HG02623 (cell line): ENCODE results near the gene TNNT2.

Experiments
- ATAC-seq: cut with Tn5 transposase; IDR thresholded peaks from one replicate; pipeline ENCODE4 v1.9.1; 2021; ENCODE audit warnings: moderate library complexity; ENCODE audit not compliant: unreplicated experiment

TNNT2 gene

DNA sequence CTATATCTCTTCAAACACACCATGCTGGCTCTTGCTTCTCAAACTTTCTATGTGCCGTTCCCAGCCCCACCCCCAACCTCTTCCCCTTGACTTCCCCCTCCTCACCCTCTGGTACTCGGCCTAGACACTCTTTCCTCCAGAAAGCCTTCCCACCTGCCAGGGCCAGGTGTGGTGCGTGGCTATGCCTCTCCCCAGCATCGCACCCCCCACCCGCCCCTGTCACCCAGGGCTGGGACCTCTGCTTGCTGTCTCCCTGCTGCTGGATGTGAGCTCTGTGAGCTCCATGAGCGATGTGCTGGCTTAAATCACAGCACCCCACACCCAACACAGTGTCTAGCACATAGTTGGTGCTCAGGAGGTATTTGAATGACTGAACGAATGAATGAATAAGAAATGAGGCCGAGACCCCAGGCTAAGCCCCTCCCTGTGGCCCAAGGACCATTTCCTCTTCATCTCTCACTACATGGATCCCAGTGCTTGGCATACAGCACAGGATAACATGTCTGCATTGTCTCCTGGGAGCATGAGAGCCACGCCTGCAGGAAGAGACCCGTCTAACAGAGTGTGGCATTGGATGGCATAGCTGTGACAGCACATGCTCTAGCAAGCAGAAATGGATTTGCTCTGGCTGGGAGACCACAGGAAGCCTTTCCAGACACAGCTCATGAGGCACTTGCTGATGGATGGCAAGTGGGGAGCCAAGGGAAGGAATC lies 19.7 kb downstream of the TNNT2 start:
- ATAC-seq = no peak

DNA sequence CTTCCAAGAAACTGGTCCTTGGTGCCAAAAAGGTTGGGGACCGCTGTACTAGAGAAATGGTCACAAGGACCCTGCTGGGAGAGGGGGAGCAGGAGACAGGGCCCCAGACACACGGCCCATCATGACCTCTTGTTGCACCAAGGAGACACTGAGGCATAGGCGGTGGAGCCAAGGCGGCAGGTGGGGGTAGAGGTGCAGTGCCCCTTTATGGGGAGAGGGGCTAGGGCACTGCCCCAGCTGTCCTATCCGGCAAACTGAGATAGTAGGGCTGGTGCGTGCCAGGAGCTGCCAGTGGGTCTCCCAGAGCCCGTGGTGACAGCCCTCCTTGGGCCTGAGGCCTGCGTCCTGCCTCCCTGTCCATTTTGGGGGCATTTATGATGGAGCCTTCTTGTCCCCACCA lies 20.3 kb downstream of the TNNT2 start:
- no peak for ATAC-seq

DNA sequence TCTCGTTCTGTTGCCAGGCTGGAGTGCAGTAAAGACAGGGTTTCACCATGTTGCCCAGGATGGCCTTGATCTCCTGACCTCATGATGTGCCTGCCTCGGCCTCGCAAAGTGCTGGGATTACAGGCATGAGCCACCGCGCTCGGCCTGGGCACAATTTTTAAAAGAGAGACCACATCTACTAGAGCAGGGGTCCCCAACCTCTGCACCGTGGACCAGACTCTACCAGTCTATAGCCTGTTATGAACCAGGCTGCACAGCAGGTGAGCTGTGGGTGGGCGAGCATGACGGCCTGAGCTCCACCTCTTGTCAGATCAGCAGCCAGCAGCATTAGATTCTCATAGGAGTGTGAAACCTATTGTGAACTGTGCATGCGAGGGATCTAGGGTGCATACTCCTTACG lies 20.8 kb downstream of the TNNT2 start:
- ATAC-seq = no peak

GRCh38 chr1:201356236-201356635 lies 21.2 kb downstream of the TNNT2 start:
- ATAC-seq = no peak

DNA sequence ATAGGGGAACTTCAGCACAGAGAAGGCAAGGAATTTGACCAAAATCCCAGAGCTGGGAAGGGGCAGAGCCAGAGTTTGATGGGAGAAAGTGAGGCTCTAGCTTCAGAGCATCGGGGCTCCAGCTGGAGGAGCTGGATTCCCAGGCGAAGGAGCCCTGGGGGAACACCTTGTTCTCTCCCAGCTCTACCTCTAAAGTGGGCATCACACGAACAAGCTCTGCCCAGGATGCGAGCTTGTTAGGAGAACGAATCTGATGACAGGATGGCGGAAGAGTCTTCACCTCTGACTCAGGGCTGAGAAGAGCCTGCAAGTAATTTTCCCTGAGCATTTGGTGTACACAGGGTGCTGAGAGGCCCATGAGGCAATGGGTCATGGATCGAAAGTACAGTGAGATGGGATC lies 22.0 kb downstream of the TNNT2 start:
- no peak for ATAC-seq

GRCh38 chr1:201354901-201355295 lies 22.6 kb downstream of the TNNT2 start:
- no peak for ATAC-seq

DNA sequence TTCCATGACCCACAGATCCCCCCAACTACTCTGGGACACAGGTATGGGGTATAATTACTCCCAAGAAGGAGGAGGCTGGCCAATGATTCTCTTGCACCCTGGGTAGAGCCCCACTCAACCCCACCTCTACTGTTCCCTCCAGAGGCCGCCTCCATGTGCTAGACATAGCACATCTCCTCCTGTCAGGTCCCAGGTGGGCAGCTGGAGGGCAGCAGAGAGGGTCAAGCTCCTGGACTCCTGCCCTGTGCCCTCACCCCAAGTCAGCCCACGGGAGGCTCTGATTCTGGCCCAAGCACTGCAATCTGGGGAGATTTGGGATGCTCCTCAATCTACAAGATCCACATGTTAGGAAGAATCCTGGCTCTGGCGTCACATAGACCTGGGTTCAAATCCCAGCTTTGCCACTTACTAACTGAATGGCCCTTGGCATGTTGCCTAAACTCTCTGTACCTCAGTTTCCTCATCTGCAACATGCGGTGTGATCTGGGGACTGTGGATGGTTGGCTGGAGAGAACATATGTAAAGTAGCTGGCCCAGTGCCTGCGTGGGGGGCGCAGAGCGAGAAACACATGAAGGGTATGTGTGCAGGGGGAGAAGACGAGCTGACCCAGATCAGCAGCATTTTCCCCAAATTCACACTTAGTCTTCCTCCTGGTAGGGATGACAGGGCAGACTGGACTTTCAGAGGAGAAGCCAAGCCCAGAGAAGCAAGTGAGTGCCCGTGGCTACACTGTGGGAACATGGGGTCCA lies 23.2 kb downstream of the TNNT2 start:
- no peak for ATAC-seq

DNA sequence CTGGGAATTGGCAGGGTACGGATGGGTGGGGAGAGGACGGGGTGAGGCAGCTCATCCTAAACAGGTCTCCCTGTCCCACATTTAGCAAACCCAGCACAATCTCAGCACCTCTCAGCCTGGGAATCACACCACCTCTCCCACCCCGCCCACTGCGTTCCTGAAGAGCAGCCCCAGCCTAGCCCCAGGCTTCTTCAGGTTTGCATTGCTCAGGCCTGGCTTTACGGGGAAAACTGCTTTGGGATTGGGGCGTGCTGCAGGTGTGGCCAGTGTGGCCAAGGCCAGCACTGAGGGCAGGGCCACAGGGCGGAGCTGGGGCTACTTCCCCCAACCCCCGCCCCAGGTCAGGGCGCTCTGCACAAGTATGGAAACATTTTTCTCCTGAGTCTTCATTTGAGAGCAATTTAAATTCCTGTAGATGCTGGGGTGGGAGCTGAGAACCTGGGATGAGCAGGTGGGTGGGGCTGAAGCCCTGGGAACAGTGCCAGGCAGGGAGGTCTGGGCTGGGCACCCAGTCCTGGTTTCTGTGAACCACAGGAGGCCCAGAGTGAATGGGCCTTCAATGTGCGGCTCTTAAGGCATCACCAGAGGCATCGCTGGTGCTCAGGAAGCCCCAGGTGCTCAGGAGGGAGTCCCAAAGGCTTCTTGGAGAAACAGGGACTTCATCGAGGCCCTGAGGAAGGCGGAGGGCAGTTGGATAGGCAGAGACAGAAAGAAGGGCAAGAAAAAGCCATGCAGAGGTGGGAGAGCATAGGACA lies 24.1 kb downstream of the TNNT2 start:
- ATAC-seq = no peak

- ATAC-seq = no peak
These were observed 25.9 kb downstream of the TNNT2 start for GRCh38 chr1:201351617-201352016.

- ATAC-seq = no peak
These were observed 26.6 kb downstream of the TNNT2 start for GRCh38 chr1:201350884-201351283.

DNA sequence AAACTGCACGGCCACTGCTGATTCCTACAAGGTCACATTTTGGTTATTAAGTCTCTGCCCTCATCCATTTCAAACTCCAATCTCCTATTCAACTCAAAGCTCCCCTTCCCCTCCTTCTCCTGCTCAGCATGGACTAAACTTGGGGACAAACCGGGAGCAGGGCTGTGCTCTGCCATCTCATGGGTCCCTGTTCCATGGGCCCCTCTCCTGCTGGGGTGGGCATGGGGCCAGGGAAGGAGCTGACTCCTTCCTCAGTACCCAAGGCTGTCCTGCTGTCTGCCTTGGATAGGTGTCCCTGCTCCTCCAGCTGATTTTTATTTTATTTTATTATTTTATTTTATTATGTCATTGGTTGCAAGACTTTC lies 27.1 kb downstream of the TNNT2 start:
- ATAC-seq = no peak

DNA sequence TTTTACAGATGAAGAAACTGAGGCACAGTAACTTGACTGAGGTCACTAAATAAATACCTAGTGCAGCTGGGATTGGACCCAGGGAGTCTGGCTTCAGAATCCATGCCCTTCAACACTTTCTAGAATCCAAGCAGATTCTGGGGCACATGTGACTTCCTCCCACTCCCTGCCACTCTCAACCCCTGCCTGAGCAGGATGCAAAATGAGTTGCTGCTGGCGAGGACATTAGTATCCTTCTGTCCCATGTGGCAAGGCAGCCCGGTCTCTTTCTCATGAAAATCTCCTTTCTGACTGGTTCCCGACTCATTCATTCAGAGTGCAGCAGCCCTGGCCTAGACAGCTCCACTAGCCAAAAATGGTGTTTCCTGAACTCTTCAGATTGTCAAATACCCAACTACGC lies 28.4 kb downstream of the TNNT2 start:
- ATAC-seq = no peak

DNA sequence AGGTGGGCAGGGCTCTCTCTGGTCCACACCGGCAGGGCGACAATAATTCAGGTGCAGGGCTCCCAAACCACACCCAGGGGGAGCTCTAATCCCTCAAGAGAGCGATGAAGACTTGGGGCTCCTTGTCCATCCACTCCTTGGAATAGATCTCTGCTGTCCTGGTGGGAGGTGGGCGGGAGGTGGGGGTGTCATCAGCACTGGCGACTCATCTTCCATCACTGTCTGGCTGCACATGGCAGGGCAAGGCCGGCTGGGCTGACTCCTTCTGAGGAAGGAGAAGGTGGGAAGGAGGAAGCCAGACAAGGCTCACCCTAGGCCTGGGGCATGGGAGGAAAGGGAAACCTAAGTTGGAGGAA lies 29.3 kb downstream of the TNNT2 start:
- ATAC-seq = no peak

- no peak for ATAC-seq
These were observed 29.8 kb downstream of the TNNT2 start for GRCh38 chr1:201347498-201348210.

DNA sequence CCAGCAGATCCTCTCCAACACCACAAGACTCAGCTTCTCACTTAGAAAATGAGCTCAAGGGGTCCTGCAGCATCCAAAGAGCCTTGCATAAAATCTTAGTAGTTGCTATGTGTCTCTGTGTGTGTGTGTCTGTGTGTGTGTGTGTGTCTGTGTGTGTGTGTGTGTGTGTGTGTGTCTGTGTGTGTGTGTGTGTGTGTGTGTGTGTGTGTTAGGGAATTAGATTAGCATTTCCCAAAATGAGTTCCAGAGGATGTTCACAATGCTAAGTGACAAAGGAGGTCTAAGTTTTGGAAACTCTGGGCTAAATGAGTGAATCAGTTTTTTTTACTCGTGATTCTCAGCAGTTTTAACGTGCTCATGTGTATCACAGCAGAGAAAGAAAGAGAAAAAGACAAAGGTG lies 30.5 kb downstream of the TNNT2 start:
- no peak for ATAC-seq

DNA sequence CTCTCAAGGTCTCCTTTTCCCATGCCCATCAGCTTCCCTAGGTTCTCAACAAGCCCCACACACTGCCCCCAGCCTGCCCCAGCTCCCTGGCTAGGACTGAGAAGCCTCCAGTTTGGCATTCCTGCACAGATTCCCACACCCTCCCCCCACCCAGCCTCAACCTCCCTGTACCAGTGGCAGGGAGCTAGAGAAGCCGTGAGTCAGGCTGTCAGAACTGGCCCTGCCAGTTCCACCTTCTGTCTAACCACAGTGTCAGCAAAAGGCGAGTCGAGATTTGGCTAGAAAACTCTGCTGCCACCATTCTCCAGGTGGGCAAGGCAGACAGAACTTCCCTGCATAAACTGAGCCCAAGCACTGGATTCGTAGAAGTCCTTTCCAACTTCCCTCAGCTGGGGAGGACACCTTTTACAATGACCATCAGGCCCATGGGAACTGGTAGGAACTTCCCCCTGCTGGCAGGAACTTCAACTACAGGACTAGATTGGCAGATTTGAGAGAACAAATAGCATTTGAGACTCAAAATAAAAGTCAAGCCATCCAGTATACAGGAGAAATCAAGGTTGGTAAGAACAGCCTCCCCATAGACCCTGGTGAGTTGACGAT lies 31.0 kb downstream of the TNNT2 start:
- no peak for ATAC-seq

- ATAC-seq = no peak
These were observed 32.5 kb downstream of the TNNT2 start for GRCh38 chr1:201345081-201345355.

DNA sequence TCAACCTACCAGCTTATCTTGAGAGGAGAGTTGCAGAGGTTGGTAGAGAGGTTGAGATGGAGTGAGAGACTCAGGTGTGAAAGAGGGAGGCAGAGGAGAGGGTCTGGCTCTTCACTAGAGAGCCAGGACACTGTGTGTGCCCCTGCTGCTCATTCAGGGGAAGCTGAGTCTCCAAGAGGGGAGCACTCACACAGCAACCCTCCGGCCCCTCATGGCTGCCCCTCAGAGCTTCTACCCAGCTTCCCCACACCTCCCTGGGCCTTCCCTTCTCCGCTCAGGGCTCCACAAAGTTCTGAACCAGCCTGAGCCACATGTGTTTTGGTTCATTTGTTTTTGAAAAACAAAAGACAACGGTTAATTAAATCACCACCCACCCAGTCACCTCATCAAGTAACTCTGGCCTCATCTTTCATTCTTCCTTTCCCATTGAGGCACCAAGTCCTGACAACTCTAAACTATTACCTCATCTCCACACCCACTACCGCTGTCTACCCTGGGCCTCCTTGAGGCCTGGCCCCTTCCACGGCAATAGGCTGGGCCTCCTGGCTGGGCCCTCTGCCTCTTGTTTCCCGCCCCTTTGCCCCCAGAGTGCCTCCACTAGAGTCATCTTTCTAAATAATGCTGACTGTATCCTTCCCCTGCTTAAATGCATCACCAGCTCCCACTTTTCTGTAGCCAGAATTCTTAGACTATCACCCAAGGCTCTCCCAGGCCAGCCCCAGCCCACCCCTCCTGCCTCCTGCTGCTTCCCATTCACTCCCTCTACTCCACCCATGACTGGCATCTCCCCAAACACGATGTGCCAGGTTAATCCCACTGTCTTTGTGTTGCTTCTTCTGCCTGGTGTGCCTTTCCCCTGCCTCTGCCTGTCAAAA lies 33.0 kb downstream of the TNNT2 start:
- no peak for ATAC-seq

- ATAC-seq = no peak
These were observed 36.1 kb downstream of the TNNT2 start for GRCh38 chr1:201341377-201341776.

GRCh38 chr1:201336711-201337450 lies 40.6 kb downstream of the TNNT2 start:
- ATAC-seq = no peak
